H1 (cell line): ENCODE data around the gene KRTDAP. TPM values are rescaled to one million over a fixed set of nuclear protein-coding genes. Genes with fewer than 3 reads are reported as not detected.

Experiments used
- CTCF ChIA-PET: fragments of 300-600 bp; sonication (Branson Sonifier 250); formaldehyde crosslinking; loops from one replicate; lab custom pipeline; 2021; ENCODE audit not compliant: partially characterized antibody; lab: Charles Lee
- POLR2A ChIA-PET: fragments of 300-600 bp; sonication (Branson Sonifier 250); formaldehyde crosslinking; loops from one replicate; lab custom pipeline; 2021; ENCODE audit warnings: inconsistent platforms; ENCODE audit not compliant: partially characterized antibody; lab: Charles Lee
- DNase-seq, 2 experiments: peaks; one replicate each; pipeline versions ENCODE4 v3.0.0 to v3.0.0-alpha.2; 2010 to 2022; ENCODE audit warnings: low spot score in 2 of 2, low read depth in 1 of 2, mixed read lengths in 1 of 2
- FAIRE-seq: peaks from 2 replicates; lab custom pipeline; 2011; peaks lifted over from hg19 to GRCh38; lab: Jason Lieb, UNC
- H2AFZ ChIP-seq: 2 replicates; pipeline ENCODE4 v1.8.1; 2012; ENCODE audit warnings: low read length, inconsistent platforms
- H2AK5ac ChIP-seq: 2 replicates; pipeline ENCODE4 v1.6.1; 2013; ENCODE audit warnings: low read depth, low read length
- H2BK120ac ChIP-seq: replicated peaks from 2 replicates; pipeline ENCODE3; 2013; ENCODE audit warnings: low read depth, low read length, inconsistent platforms
- H2BK12ac ChIP-seq: 2 replicates; pipeline ENCODE4 v1.6.1; 2013; ENCODE audit warnings: low read depth, low read length
- H2BK15ac ChIP-seq: 2 replicates; pipeline ENCODE4 v1.6.1; 2013; ENCODE audit warnings: low read length
- H2BK20ac ChIP-seq: 2 replicates; pipeline ENCODE4 v1.6.1; 2013; ENCODE audit warnings: low read length
- H2BK5ac ChIP-seq: 2 replicates; pipeline ENCODE4 v1.6.1; 2013; ENCODE audit warnings: low read depth, low read length
- H3K14ac ChIP-seq: 2 replicates; pipeline ENCODE4 v1.6.1; 2013; ENCODE audit warnings: inconsistent platforms; ENCODE audit not compliant: insufficient read length
- H3K18ac ChIP-seq: 2 replicates; pipeline ENCODE4 v1.6.1; 2013; ENCODE audit warnings: low read length; ENCODE audit errors: extremely low read depth
- H3K23ac ChIP-seq: 2 replicates; pipeline ENCODE4 v1.6.1; 2013; ENCODE audit warnings: inconsistent platforms; ENCODE audit not compliant: insufficient read length
- H3K23me2 ChIP-seq: 2 replicates; pipeline ENCODE4 v1.6.1; 2013; ENCODE audit warnings: low read depth, low read length
- H3K27ac ChIP-seq: 2 replicates; pipeline ENCODE4 v1.6.1; 2011; ENCODE audit warnings: low read depth, low read length, inconsistent platforms
- H3K27me3 ChIP-seq, 4 experiments: replicated peaks in 1 of 4; 1 replicate in 1 of 4; 2 replicates in 3 of 4; pipeline versions ENCODE4 v1.6.1 to v1.8.1; 2011 to 2013; ENCODE audit warnings: low read length in 3 of 4, mild to moderate bottlenecking in 3 of 4, inconsistent platforms in 2 of 4, mixed read lengths in 2 of 4, moderate library complexity in 1 of 4; ENCODE audit not compliant: control insufficient read depth in 3 of 4, insufficient read depth in 3 of 4; ENCODE audit errors: extremely low read depth in 1 of 4
- H3K36me3 ChIP-seq, 4 experiments: 2 replicates each; pipeline versions ENCODE4 v1.6.1 to v1.8.1; 2011 to 2013; ENCODE audit warnings: mild to moderate bottlenecking in 4 of 4, low read length in 3 of 4, moderate library complexity in 2 of 4, control low read depth in 1 of 4, inconsistent platforms in 1 of 4; ENCODE audit not compliant: insufficient read depth in 4 of 4, control insufficient read depth in 2 of 4
- H3K4ac ChIP-seq: replicated peaks from 2 replicates; pipeline ENCODE3; 2013; ENCODE audit warnings: low read length, low read depth, mixed read lengths, inconsistent platforms; ENCODE audit not compliant: insufficient read length
- H3K4me1 ChIP-seq, 4 experiments: replicated peaks in 1 of 4; 1 replicate in 1 of 4; 2 replicates in 3 of 4; pipeline versions ENCODE4 v1.6.1 to v1.8.1; 2011 to 2013; ENCODE audit warnings: low read length in 3 of 4, inconsistent platforms in 2 of 4, mixed read lengths in 1 of 4; ENCODE audit not compliant: insufficient read depth in 4 of 4, control insufficient read depth in 3 of 4
- H3K4me2 ChIP-seq, 2 experiments: 2 replicates each; pipeline versions ENCODE4 v1.6.1 to v1.8.1; 2011 to 2013; ENCODE audit warnings: low read depth in 2 of 2, low read length in 2 of 2, control low read depth in 1 of 2, inconsistent platforms in 1 of 2, mild to moderate bottlenecking in 1 of 2; ENCODE audit not compliant: insufficient read depth in 1 of 2
- H3K4me3 ChIP-seq, 4 experiments: fragments of 200-600, 300-600 bp in 1 of 4; sonication (generic), shearing (Covaris generic), sonication (Bioruptor Twin) in 1 of 4; 2 replicates each; pipeline versions ENCODE4 v1.5.1 to v1.8.1; 2011 to 2016; ENCODE audit warnings: low read length in 4 of 4, low read depth in 3 of 4, control low read depth in 2 of 4, inconsistent platforms in 2 of 4, mild to moderate bottlenecking in 2 of 4, mixed read lengths in 1 of 4, moderate library complexity in 1 of 4; ENCODE audit not compliant: insufficient read depth in 2 of 4; ENCODE audit errors: extremely low read depth in 1 of 4
- H3K56ac ChIP-seq: replicated peaks from 2 replicates; pipeline ENCODE3; 2013; ENCODE audit warnings: low read depth, mild to moderate bottlenecking, mixed read lengths, low read length, inconsistent platforms; ENCODE audit not compliant: insufficient read length
- H3K79me1 ChIP-seq: 2 replicates; pipeline ENCODE4 v1.6.1; 2013; ENCODE audit warnings: low read depth, low read length, control low read depth
- H3K79me2 ChIP-seq, 2 experiments: 2 replicates each; pipeline versions ENCODE4 v1.6.1 to v1.8.1; 2012 to 2013; ENCODE audit warnings: low read length in 2 of 2, mild to moderate bottlenecking in 2 of 2, inconsistent platforms in 1 of 2; ENCODE audit not compliant: insufficient read depth in 2 of 2, control insufficient read depth in 1 of 2
- H3K9ac ChIP-seq, 4 experiments: replicated peaks in 1 of 4; 1 replicate in 1 of 4; 2 replicates in 3 of 4; pipeline versions ENCODE4 v1.6.1 to v1.8.1; 2011 to 2013; ENCODE audit warnings: low read depth in 3 of 4, low read length in 3 of 4, control low read depth in 2 of 4, mild to moderate bottlenecking in 2 of 4, moderate library complexity in 2 of 4, inconsistent platforms in 1 of 4; ENCODE audit errors: extremely low read depth in 1 of 4
- H3K9me3 ChIP-seq, 2 experiments: 2 replicates each; pipeline versions ENCODE4 v1.6.1 to v1.8.1; 2012 to 2013; ENCODE audit warnings: mild to moderate bottlenecking in 2 of 2, moderate library complexity in 2 of 2, control low read depth in 1 of 2, inconsistent platforms in 1 of 2, low read depth in 1 of 2, low read length in 1 of 2, mixed read lengths in 1 of 2; ENCODE audit not compliant: insufficient read depth in 2 of 2
- H4K20me1 ChIP-seq, 2 experiments: replicated peaks in 1 of 2; 2 replicates each; pipeline versions ENCODE3 to v1.8.1; 2011 to 2013; ENCODE audit warnings: inconsistent platforms in 2 of 2, low read length in 2 of 2, mild to moderate bottlenecking in 1 of 2; ENCODE audit not compliant: insufficient read depth in 2 of 2, control insufficient read depth in 1 of 2
- H4K5ac ChIP-seq: 2 replicates; pipeline ENCODE4 v1.6.1; 2013; ENCODE audit warnings: low read length, low read depth, mixed read lengths, inconsistent platforms; ENCODE audit not compliant: insufficient read length
- H4K8ac ChIP-seq: 2 replicates; pipeline ENCODE4 v1.8.0; 2013; ENCODE audit warnings: mild to moderate bottlenecking, moderate library complexity, low read length, inconsistent platforms; ENCODE audit not compliant: insufficient read depth; ENCODE audit errors: extremely low read depth
- H4K91ac ChIP-seq: replicated peaks from 2 replicates; pipeline ENCODE3; 2013; ENCODE audit warnings: low read length, mixed read lengths, inconsistent platforms; ENCODE audit not compliant: insufficient read length
- KDM1A ChIP-seq: fragments of 200-600, 300-600 bp; sonication (generic); IDR thresholded peaks from 2 replicates; pipeline ENCODE4 v1.7.1; 2016; ENCODE audit warnings: mild to moderate bottlenecking, low read length, borderline replicate concordance
- NRF1 ChIP-seq: IDR thresholded peaks from 2 replicates; pipeline ENCODE4 v1.6.1; 2011; ENCODE audit warnings: mild to moderate bottlenecking, low read depth, low read length, improper control_type of control experiment
- SRF ChIP-seq: IDR thresholded peaks from 2 replicates; pipeline ENCODE4 v1.6.1; 2011; ENCODE audit warnings: mild to moderate bottlenecking, low read depth, low read length, moderate library complexity
- WGBS, 2 experiments: shearing (Covaris generic) in 1 of 2; methylation state at CpG; one replicate each; pipeline versions ENCODE4 v1.1.6 to v1.1.7; 2013 to 2015; ENCODE audit warnings: low lambda C conversion rate in 2 of 2, mixed read lengths in 2 of 2, inconsistent platforms in 1 of 2, low coverage in 1 of 2, missing lambda C conversion rate in 1 of 2; ENCODE audit not compliant: insufficient replicate concordance in 2 of 2, insufficient coverage in 1 of 2, insufficient read length in 1 of 2; ENCODE audit errors: extremely low coverage in 1 of 2, missing lambda C conversion rate in 1 of 2; 5-methylcytosine and 5-hydroxymethylcytosine counted together
- polyA plus RNA-seq, 7 experiments: library from polyadenylated mRNA; depleted of rRNA in 3 of 7; stranded (reverse) in 5 of 7; unstranded in 2 of 7; fragments of >200 nt in 5 of 7; fragments of 200-250 nt in 2 of 7; gene quantifications; 1 replicate in 5 of 7; 2 replicates in 1 of 7; 4 replicates in 1 of 7; pipeline versions ENCODE4 v1.2.1 to v1.2.3, GENCODE V29; 2011 to 2013; ENCODE audit warnings: missing spikeins in 2 of 7, mixed read lengths in 2 of 7
- total RNA-seq: library from RNA; stranded (reverse); fragmentation: NEBNext Ultra II Directional; extraction: Animal tissue kit (Norgen Biotek cat#: 25700); gene quantifications from 2 replicates; pipeline ENCODE4 v1.2.1, GENCODE V29; 2021

KRTDAP gene
- total and polyA plus RNA-seq, 2 of the 8 experiments (the other 6 are each of a cell fraction or from before 2014, with no cell fraction given), result 0.69 to 0.88 TPM

DNA sequence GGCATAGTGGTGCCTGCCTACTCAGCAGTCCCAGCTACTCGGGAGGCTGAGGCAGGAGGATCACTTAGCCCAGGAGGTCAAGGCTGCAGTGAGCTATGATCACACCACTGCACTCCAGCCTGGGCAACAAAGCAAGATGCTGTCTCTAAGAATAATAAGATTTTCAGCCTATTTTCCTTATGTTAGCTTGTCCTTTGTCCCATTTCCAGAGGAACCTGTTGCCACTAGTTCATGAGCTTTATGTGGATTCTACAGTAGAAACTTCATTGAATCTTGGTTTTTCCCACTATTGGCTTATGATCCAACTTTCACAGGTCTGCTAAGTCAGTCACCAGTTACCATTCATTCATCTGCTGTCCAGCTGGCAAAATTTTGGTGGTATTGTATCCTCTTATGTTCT lies 24.0 kb downstream of the KRTDAP start:
- Histone ChIP-seq H2AK5ac (no peak overlapping the region), H3K4ac (no peak overlapping the region), H3K14ac (no peak overlapping the region), H3K4me1 (no peaks in the 10 kb centered on the region), H3K23me2 (no peaks in the 10 kb centered on the region), H4K20me1 (no peaks in the 10 kb centered on the region), H3K27ac (no peak overlapping the region), H4K91ac (no peak overlapping the region), H3K9ac (no peak overlapping the region), H4K8ac (no peak overlapping the region), H3K79me2 (no peaks in the 10 kb centered on the region), H2BK12ac (no peak overlapping the region), H4K5ac (no peak overlapping the region), H2BK20ac (no peak overlapping the region), H2BK120ac (no peak overlapping the region)
- CTCF ChIA-PET, result interaction anchor here (0.7 to 1.8 kb wide), 6 partner anchors 17 to 113 kb away, joined by 3 to 5 read pairs (median 4); partner anchors contain the start of gene FFAR3
- TF ChIP-seq KDM1A, result no peak
- TF ChIP-seq SRF, result no peak
- no peak for TF ChIP-seq NRF1
- TF ChIP-seq, all 59 proteins: peak for 0
- Histone ChIP-seq H3K18ac (no peak overlapping the region), H3K79me1 (no peaks in the 10 kb centered on the region), H3K27me3 (no peaks in the 10 kb centered on the region), H3K36me3 (no peaks in the 10 kb centered on the region), H2BK5ac (no peak overlapping the region), H2BK15ac (no peak overlapping the region), H3K56ac (no peak overlapping the region), H3K9me3 (no peaks in the 10 kb centered on the region), H3K4me3 (no peak overlapping the region), H2AFZ (no peak overlapping the region; the same call in 1 of the 2 replicates), H3K4me2 (no peak overlapping the region), H3K23ac (no peak overlapping the region)
- DNase-seq (no peak), FAIRE-seq (no peak)
- 60% methylated on average over 1 of the region's 1 CpG; no CpG with 5 or more reads in 1 of the 2 experiments for WGBS, 2 experiments
- POLR2A ChIA-PET, result interaction anchor here (0.6 kb wide), 1 partner anchor 29 kb away, joined by 3 read pairs; no protein-coding TSS in a partner anchor
